GM12864 (cell line): Measurements from ENCODE around the gene USP22.

Source experiments
- DNase-seq: peaks from one replicate; pipeline ENCODE4 v3.0.0-alpha.2; 2011; ENCODE audit warnings: low read depth
- H3K4me3 ChIP-seq: 2 replicates; pipeline ENCODE4 v1.5.1; 2011; ENCODE audit warnings: mild to moderate bottlenecking, low read depth, low read length, control low read depth
- CTCF ChIP-seq: IDR thresholded peaks from 2 replicates; pipeline ENCODE4 v1.5.1; 2011; ENCODE audit warnings: low read depth, mild to moderate bottlenecking, moderate library complexity, low read length, control low read depth, inconsistent platforms; ENCODE audit errors: missing control alignments

The USP22 gene

DNA sequence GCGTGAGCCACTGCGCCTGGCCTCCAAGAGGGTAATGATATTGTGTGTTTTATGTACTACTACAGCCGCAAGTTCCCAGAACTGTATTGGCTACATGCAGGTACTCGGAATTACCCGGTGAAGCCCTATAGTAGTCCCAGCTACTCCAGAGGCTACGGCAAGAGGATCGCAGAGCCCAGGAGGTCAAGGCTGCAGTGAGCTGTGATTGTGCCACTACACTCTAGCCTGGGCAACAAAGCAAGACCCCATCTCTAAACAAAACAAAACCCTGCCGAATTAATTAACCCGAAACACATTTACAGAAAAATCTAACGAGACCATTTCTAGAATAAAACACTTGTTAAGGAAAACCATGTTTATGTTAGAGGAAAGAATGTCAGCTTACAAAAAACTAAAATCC is 2.2 kb upstream of the USP22 start:
- no peak for DNase-seq
- no peak overlapping the region for H3K4me3 ChIP-seq
- no peak for TF ChIP-seq CTCF

DNA sequence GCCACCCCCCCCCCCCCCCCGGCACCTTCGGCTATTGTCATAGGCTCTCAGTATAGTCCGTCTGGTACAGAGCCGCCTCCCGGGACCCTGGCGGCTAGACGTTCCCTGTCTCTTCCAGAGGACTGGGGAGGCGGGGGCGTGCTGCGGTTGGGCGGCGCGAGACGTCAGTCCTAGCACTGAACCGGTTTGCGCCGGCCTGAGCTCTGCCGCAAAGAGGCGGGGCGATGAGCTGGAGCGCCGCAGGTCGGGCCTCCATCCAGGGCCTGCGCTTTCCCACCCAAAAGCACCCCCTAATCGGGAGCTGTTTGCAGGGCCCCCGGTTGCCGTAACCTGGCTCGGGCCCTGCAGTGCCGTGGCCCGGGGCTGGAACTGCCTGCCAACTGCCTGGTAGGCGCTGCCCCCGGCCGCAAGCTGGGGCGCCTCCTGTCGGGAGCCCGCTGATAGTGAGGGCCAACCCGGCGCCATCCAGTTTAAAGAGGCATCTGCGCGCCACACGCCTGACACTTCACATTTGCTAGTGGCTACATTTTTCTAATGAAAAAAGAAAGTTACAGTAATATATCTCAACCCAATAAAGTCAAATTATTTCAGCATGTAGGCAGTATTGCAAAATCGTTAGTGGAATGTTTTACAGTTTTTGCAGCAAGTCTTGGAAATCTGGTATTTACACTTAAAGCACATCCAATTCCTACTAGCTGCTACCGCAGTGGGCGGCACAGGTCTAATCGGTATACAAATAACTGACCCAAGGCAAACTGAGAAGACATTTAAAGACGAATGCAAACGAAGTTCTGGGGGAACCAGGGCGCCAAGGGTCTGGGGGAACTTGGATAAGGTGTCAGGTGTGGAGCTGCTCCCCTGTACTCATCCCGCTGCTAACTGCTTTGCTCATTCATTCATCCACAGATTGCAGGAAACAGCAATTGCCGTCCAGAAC is 753 bp upstream of the USP22 start:
- peak overlapping the region; percentile 65 for H3K4me3 ChIP-seq
- TF ChIP-seq CTCF: peak; percentile 76
- DNase-seq: peak; percentile 93

DNA sequence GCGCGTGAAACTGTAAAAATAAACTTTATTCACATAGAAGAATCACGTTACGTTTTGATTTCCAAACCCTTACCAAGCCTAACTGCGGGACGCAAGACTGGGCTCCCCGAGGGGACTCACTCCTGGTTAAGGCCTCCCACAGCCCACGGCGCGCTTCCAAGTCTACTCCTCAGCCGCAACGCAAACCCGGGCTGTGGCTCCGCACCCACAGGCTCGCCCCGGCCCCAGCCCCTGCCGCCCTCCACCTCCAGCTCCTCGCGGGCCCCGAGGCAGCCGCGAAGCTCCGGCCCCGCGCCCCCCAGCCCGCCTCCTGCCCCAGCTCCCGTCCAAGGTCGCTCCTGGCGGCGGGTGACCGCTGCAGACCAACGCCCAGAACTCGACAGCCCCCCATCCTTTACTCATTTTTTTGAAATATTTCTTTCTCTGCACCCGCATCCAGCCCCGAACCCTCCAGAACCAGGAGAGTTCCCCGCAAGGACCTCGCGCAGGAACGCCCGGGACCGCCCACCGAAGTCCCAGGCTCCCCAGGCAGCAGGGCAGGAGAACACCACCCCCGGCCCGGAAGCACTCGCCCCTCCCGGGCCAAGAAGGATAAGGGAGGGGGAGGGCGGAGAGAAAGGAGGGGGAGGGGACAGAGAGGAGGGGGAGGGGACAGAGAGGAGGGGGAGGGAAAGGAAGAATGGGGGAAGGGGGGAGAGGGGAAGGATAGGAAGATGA is 912 bp downstream of the USP22 start:
- DNase-seq: no peak
- no peak for TF ChIP-seq CTCF

GRCh38 chr17:21039839-21040575 is 2.8 kb downstream of the USP22 start:
- TF ChIP-seq CTCF: peak; percentile 49
- peak overlapping the region; percentile 87 for H3K4me3 ChIP-seq
- no peak for DNase-seq

More for the DNA sequence above, 912 bp downstream of the USP22 start:
- H3K4me3 ChIP-seq: peak overlapping the region; percentile 87

- DNase-seq: no peak
- no peak for TF ChIP-seq CTCF
- H3K4me3 ChIP-seq: no peak overlapping the region
These were observed 5.6 kb downstream of the USP22 start for GRCh38 chr17:21037117-21037803.

DNA sequence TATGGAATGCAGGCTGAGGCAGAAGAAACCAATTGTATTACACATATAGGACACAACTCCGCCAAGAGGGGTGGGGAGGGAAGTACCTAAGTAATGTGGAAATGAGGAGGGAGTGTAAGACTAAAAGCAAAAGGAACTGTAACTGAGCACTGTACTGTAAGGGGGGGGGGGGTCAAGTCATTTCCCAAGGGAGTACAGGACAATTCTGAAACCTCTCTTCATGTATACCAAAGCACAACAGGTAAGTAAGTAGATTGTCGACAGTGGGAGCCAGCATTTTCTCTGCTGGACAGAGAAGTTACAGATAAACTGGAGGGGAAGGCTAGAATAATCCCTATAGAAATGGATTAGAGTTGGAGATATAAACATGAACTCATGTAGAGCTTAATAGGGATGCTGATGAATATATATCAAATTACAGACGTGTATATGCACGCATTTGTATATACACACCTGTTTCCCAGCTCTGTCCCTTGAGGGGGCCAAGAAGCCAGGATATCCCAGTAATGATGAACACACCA is 6.4 kb downstream of the USP22 start:
- no peak for TF ChIP-seq CTCF
- H3K4me3 ChIP-seq: no peak overlapping the region; the same call in 1 of the 2 replicates
- DNase-seq: no peak
